GM18505 (cell line): ENCODE measurements around the gene MAML2.

Experiments
- ATAC-seq: cut with Tn5 transposase; IDR thresholded peaks from one replicate; pipeline ENCODE4 v1.9.1; 2021; ENCODE audit not compliant: unreplicated experiment
- POLR2A ChIP-seq: IDR thresholded peaks from 4 replicates; pipeline ENCODE4 v1.6.1; 2011; ENCODE audit warnings: borderline replicate concordance; ENCODE audit not compliant: insufficient read depth, insufficient read length; ENCODE audit errors: extremely low read depth

Gene MAML2

GRCh38 chr11:96160732-96161306 is 182.2 kb downstream of the MAML2 start:
- ATAC-seq: no peak
- no peak for TF ChIP-seq POLR2A

DNA sequence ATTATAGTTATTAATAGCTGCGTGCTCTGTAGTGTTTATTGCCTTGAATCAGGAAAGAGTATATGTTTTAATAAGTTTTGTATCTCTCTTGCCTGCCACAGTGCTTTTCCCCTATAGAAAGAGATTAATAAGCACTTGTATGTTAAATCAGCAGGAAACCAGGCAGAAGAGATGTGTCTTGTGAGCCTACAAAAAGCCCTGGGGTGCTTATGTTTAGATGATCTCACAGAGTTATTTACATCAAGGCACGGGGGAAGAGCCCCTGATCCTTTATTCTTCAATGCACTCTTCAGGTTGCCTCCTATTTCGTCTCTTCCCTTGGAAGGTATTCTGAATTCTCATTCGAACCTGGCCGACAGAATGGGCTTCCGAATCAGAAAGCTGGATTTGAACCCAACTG is 183.0 kb downstream of the MAML2 start:
- ATAC-seq: no peak
- TF ChIP-seq POLR2A: no peak

GRCh38 chr11:96158126-96158525 is 184.9 kb downstream of the MAML2 start:
- no peak for ATAC-seq

DNA sequence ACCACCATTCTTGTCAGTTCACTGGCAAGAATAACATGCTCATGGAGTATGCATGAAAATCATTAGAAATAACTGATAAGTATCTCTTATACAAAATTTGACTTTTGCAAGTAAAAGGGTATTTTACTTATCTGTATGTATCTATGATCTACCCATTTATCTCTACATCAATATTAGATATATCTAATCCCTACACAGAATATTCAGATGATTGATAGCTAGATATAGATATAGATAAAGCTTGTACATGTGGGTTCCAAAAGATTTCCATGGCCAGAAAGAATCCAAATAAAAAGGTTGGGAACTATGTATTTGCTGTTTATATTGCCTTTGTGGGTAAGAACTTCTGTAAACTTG is 185.5 kb downstream of the MAML2 start:
- no peak for TF ChIP-seq POLR2A

More at GRCh38 chr11:96158126-96158525, 184.9 kb downstream of the MAML2 start:
- no peak for TF ChIP-seq POLR2A

DNA sequence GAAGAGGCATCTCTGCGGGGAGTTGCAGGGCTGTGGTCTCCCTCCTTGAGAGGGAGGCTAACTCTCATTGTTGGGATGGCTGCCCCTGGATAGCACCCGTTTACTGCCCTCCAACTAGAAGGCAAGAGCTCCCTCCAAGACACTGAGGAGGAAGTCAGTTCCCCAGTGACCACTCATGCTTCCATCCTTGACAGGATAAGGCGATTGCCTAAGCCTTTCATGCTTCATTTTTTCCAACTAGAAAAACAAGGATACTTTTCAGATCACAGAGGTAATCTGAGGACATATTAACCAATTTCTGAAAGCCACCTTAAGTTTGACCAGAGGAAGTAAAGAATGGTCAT is 186.6 kb downstream of the MAML2 start:
- no peak for TF ChIP-seq POLR2A
- no peak for ATAC-seq

More for the DNA sequence above, 185.5 kb downstream of the MAML2 start:
- no peak for ATAC-seq

GRCh38 chr11:96155627-96156378 is 187.2 kb downstream of the MAML2 start:
- ATAC-seq: peak; percentile 70
- TF ChIP-seq POLR2A: no peak

- no peak for ATAC-seq
- TF ChIP-seq POLR2A: no peak
Measured at GRCh38 chr11:96154802-96155520, 188.0 kb downstream of the MAML2 start.

DNA sequence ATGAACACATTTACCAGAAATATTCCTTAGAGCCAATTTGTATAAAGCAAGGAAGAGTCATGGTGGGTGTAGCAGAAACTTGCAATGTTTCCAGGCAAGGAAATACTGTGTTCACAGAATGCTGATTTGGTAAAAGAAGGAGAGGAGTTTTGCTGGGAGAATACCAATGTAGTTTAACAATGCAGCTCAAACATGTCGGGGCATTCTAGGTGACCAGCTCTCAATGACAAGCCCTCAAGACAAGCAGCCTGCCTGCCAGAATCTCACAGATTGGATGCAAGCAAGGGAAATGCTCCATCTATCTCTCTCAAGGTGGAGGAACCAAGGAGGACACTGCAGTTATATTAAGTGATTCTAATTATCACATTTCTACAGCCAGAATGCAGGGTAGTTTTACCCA is 190.4 kb downstream of the MAML2 start:
- TF ChIP-seq POLR2A: no peak
- ATAC-seq: no peak

DNA sequence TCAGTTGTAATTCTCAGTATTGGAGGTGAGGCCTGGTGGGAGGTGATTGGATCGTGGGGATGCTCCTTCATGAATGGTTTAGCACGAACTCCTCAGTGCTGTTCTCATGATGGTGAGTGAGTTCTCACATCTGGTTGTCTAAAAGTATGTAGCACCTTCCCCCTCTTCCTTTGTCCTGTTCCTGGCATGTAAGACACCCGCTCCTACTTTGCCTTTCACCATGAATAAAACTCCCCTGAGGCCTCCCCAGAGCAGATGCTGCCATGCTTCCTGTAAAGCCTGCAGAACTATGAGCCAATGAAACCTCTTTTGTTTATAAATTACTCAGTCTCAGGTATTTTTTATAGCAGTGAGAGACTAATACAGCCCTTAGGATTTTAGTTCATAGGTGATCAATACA is 191.5 kb downstream of the MAML2 start:
- ATAC-seq: no peak
- no peak for TF ChIP-seq POLR2A

GRCh38 chr11:96150609-96151008 is 192.4 kb downstream of the MAML2 start:
- no peak for TF ChIP-seq POLR2A
- no peak for ATAC-seq

DNA sequence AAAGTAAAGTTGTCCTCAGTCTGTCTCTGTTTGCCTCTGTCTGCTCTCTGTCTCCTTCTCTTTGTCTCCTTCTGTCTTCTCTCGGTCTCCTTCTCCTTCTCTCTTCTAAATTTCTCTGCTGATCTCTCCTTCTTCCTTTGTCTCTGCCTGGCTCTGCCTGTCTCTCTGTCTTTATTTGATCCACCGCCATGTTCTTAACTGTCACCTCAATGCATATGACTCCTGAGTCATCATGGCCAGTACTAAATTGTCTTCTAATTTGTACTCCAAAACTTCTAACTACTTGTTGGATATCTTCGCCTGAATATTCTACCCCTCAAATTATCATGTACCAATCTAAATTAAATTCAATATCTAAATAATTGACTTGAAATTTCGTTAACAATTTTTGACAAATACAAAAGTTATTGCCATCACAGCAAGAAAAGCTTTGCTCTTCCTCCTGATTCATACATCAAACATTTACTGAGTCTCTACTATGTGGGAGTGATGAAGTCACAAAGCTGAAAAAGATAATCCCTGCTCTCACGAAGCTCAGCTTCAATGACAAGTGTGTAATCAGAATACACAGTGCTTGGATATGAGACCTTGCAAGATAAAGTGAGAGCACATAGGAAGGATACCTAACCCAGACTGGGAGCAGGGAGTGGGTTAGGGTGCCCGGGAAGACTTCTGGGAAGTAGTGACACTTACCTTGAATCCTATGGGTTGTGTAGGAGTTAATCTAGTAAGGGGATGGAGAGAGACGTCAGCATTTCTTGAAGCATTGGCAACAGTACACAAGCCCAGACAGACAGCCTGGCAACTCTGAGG is 193.0 kb downstream of the MAML2 start:
- no peak for ATAC-seq
- no peak for TF ChIP-seq POLR2A

DNA sequence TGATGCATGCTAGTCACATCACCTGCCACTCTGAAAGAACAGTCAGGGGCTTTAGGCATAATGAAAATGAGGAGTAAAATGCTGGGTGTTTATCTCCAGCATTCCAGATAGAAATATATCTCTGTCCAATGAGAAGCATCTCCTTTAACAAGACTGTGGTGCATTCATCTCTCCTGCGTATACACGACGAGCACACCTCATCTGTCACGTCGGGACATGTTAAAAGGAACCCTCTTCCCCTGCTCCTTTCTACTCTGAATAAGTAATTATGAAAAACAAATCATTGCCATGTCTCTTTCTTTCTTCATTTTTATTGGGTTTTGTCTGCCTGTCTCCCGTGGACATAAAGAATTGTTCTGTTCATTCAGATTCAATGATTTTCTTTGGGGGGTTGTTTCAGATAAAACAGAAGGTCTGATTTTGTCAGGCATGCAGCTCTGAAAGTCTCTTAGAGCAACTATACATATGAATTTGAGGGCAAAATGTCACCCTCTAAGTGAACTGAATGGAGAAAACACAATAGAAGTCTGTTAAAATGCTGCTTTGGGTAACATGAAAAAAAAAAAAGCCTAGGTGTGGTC is 195.0 kb downstream of the MAML2 start:
- no peak for ATAC-seq
- TF ChIP-seq POLR2A: no peak

- TF ChIP-seq POLR2A: no peak
- ATAC-seq: no peak
Measured at GRCh38 chr11:96147186-96147585, 195.8 kb downstream of the MAML2 start.
